H9 (cell line): ENCODE measurements around the gene RAI1. TPM values are rescaled to one million over a fixed set of nuclear protein-coding genes. Genes with fewer than 3 reads are reported as not detected.

Experiments
- DNase-seq: peaks from one replicate; pipeline ENCODE4 v3.0.0-alpha.2; 2017
- H2AFZ ChIP-seq: one replicate; pipeline ENCODE4 v1.6.1; 2013; ENCODE audit warnings: mild to moderate bottlenecking, low read length, control low read depth, moderate library complexity
- H2AK5ac ChIP-seq: 2 replicates; pipeline ENCODE4 v1.6.1; 2013; ENCODE audit warnings: low read length, control low read depth, mixed read lengths; ENCODE audit not compliant: insufficient read length
- H2BK120ac ChIP-seq: one replicate; pipeline ENCODE4 v1.6.1; 2013; ENCODE audit warnings: low read depth, mild to moderate bottlenecking, low read length, control low read depth, inconsistent platforms; ENCODE audit not compliant: poor library complexity, severe bottlenecking
- H2BK12ac ChIP-seq: 2 replicates; pipeline ENCODE4 v1.6.1; 2013; ENCODE audit warnings: low read length, control low read depth, mixed read lengths, low read depth; ENCODE audit not compliant: insufficient read length
- H2BK15ac ChIP-seq: 2 replicates; pipeline ENCODE4 v1.6.1; 2013; ENCODE audit warnings: low read depth, low read length, control low read depth
- H2BK20ac ChIP-seq: one replicate; pipeline ENCODE4 v1.6.1; 2013; ENCODE audit warnings: low read depth, mild to moderate bottlenecking, low read length, control low read depth, inconsistent platforms; ENCODE audit not compliant: poor library complexity, severe bottlenecking
- H2BK5ac ChIP-seq: 2 replicates; pipeline ENCODE4 v1.6.1; 2013; ENCODE audit warnings: low read length, control low read depth, mixed read lengths; ENCODE audit not compliant: insufficient read length
- H3K14ac ChIP-seq: 2 replicates; pipeline ENCODE4 v1.6.1; 2013; ENCODE audit warnings: low read length, control low read depth; ENCODE audit not compliant: insufficient read depth
- H3K18ac ChIP-seq: 2 replicates; pipeline ENCODE4 v1.6.1; 2013; ENCODE audit warnings: low read depth, mild to moderate bottlenecking, mixed read lengths, low read length, control low read depth; ENCODE audit not compliant: insufficient read length
- H3K23ac ChIP-seq: 2 replicates; pipeline ENCODE4 v1.6.1; 2013; ENCODE audit warnings: low read length, control low read depth, mixed read lengths, low read depth; ENCODE audit not compliant: insufficient read length
- H3K23me2 ChIP-seq: 2 replicates; pipeline ENCODE4 v1.6.1; 2013; ENCODE audit warnings: low read depth, mild to moderate bottlenecking, mixed read lengths, low read length, control low read depth; ENCODE audit not compliant: insufficient read length, poor library complexity, severe bottlenecking
- H3K27ac ChIP-seq: 2 replicates; pipeline ENCODE4 v1.5.1; 2013; ENCODE audit warnings: low read length, control low read depth, mixed read lengths, low read depth; ENCODE audit not compliant: insufficient read length
- H3K27me3 ChIP-seq: 2 replicates; pipeline ENCODE4 v1.6.1; 2013; ENCODE audit warnings: low read length, control low read depth, inconsistent platforms; ENCODE audit not compliant: insufficient read depth
- H3K4ac ChIP-seq: 2 replicates; pipeline ENCODE4 v1.6.1; 2013; ENCODE audit warnings: low read depth, mild to moderate bottlenecking, control low read depth, inconsistent platforms, low read length, moderate library complexity
- H3K4me1 ChIP-seq: 2 replicates; pipeline ENCODE4 v1.6.1; 2013; ENCODE audit warnings: low read length, control low read depth, inconsistent platforms; ENCODE audit not compliant: insufficient read depth
- H3K4me2 ChIP-seq: 2 replicates; pipeline ENCODE4 v1.6.1; 2013; ENCODE audit warnings: low read length, control low read depth, mixed read lengths; ENCODE audit not compliant: insufficient read length, insufficient read depth
- H3K56ac ChIP-seq: 2 replicates; pipeline ENCODE4 v1.6.1; 2013; ENCODE audit warnings: low read depth, mild to moderate bottlenecking, mixed read lengths, low read length, control low read depth; ENCODE audit not compliant: insufficient read length
- H3K79me1 ChIP-seq: 2 replicates; pipeline ENCODE4 v1.6.1; 2013; ENCODE audit warnings: low read depth, mild to moderate bottlenecking, moderate library complexity, low read length, control low read depth, inconsistent platforms; ENCODE audit not compliant: insufficient read depth, poor library complexity, severe bottlenecking
- H3K79me2 ChIP-seq: 2 replicates; pipeline ENCODE4 v1.6.1; 2013; ENCODE audit warnings: low read length, control low read depth, inconsistent platforms; ENCODE audit not compliant: insufficient read depth
- H3K9ac ChIP-seq: 2 replicates; pipeline ENCODE4 v1.6.1; 2013; ENCODE audit warnings: low read length, control low read depth, mixed read lengths; ENCODE audit not compliant: insufficient read length; ENCODE audit errors: extremely low read depth
- H3K9me3 ChIP-seq: one replicate; pipeline ENCODE4 v1.6.1; 2013; ENCODE audit warnings: low read depth, low read length, inconsistent platforms; ENCODE audit not compliant: control insufficient read depth
- H3T11ph ChIP-seq: one replicate; pipeline ENCODE4 v1.6.1; 2013; ENCODE audit warnings: mild to moderate bottlenecking, low read length, control low read depth, inconsistent platforms
- H4K20me1 ChIP-seq: one replicate; pipeline ENCODE4 v1.6.1; 2013; ENCODE audit not compliant: control insufficient read depth, insufficient read length, insufficient read depth
- H4K5ac ChIP-seq: 2 replicates; pipeline ENCODE4 v1.6.1; 2013; ENCODE audit warnings: low read depth, mild to moderate bottlenecking, mixed read lengths, low read length, control low read depth; ENCODE audit not compliant: insufficient read length
- H4K8ac ChIP-seq: replicated peaks from 2 replicates; pipeline ENCODE4 v1.6.1; 2013; ENCODE audit warnings: low read length, control low read depth, mixed read lengths, low read depth; ENCODE audit not compliant: insufficient read length
- H4K91ac ChIP-seq: 2 replicates; pipeline ENCODE4 v1.6.1; 2013; ENCODE audit warnings: low read depth, mild to moderate bottlenecking, moderate library complexity, mixed read lengths, low read length, control low read depth; ENCODE audit not compliant: insufficient read length
- H3K27ac Mint-ChIP-seq, 3 experiments: 2 replicates in 2 of 3; 3 replicates in 1 of 3; pipeline ENCODE4 v1.8.0; 2020 to 2021; ENCODE audit warnings: mixed read lengths in 3 of 3, mild to moderate bottlenecking in 1 of 3, moderate library complexity in 1 of 3
- H3K27me3 Mint-ChIP-seq: 2 replicates; pipeline ENCODE4 v1.8.0; 2021; ENCODE audit warnings: low read depth, mild to moderate bottlenecking, moderate library complexity, mixed read lengths
- H3K36me3 Mint-ChIP-seq, 3 experiments: 2 replicates in 2 of 3; 3 replicates in 1 of 3; pipeline ENCODE4 v1.8.0; 2020 to 2021; ENCODE audit warnings: low read depth in 3 of 3, mixed read lengths in 3 of 3; ENCODE audit not compliant: insufficient read depth in 1 of 3
- H3K4me1 Mint-ChIP-seq, 2 experiments: 2 replicates each; pipeline ENCODE4 v1.8.0; 2020; ENCODE audit warnings: mixed read lengths in 2 of 2
- H3K4me3 Mint-ChIP-seq, 2 experiments: 2 replicates in 1 of 2; 3 replicates in 1 of 2; pipeline ENCODE4 v1.8.0; 2020 to 2021; ENCODE audit warnings: mild to moderate bottlenecking in 2 of 2, mixed read lengths in 2 of 2, moderate library complexity in 1 of 2
- H3K9me3 Mint-ChIP-seq, 2 experiments: 2 replicates in 1 of 2; 3 replicates in 1 of 2; pipeline ENCODE4 v1.8.0; 2020; ENCODE audit warnings: mild to moderate bottlenecking in 2 of 2, mixed read lengths in 2 of 2, moderate library complexity in 1 of 2
- whole genome bisulfite sequencing: extraction: QIAGEN DNeasy Blood & Tissue Kit; methylation state at CpG from one replicate; pipeline ENCODE4 v1.1.7; 2013; ENCODE audit warnings: missing lambda C conversion rate, low lambda C conversion rate, mixed read lengths; ENCODE audit not compliant: insufficient read length; ENCODE audit errors: extremely low coverage; 5-methylcytosine and 5-hydroxymethylcytosine counted together
- total RNA-seq: library from RNA; stranded (reverse); gene quantifications from 2 replicates; pipeline ENCODE4 v1.2.1, GENCODE V29; 2021
- TF ChIP-seq, protein P1 (sequence below): fragments of 200-600 bp; sonication (generic); conservative IDR thresholded peaks from 3 replicates; pipeline ENCODE4 v1.8.0; 2021; ENCODE audit warnings: antibody characterized with exemption, mild to moderate bottlenecking

RAI1 gene
- total RNA-seq, 1 experiment from 2014 or later: 1.5 TPM

DNA sequence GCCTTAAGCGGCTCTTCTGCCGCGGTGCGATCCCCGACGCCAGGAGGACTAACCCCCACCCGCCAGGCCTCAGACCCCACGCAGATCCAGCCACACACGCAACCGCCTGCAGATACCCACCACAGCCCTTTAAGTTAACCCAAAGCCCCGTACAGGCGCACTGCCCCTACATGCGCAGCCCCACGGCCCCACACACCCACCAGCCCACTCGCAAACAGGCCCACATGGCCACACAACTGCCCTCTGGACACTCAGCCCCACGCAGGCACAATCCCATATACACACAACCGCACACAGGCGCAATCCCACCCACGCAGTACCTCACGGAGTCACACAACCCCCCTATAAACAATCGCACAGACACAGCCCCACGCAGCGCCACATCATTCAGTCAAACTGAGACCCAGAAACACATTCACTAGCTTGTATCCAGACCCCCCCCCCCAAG lies 41.7 kb downstream of the RAI1 start:
- H3K4me1 ChIP-seq: no peaks in the 10 kb centered on the region; the same call in 1 of the 2 replicates
- no peak overlapping the region for H3K23ac ChIP-seq
- no peak overlapping the region for H4K91ac ChIP-seq
- H3K79me2 ChIP-seq: no peaks in the 10 kb centered on the region
- H3K9me3 Mint-ChIP-seq: no peaks in the 10 kb centered on the region; a peak in 1 of 5 replicates
- TF ChIP-seq, protein P1, sequence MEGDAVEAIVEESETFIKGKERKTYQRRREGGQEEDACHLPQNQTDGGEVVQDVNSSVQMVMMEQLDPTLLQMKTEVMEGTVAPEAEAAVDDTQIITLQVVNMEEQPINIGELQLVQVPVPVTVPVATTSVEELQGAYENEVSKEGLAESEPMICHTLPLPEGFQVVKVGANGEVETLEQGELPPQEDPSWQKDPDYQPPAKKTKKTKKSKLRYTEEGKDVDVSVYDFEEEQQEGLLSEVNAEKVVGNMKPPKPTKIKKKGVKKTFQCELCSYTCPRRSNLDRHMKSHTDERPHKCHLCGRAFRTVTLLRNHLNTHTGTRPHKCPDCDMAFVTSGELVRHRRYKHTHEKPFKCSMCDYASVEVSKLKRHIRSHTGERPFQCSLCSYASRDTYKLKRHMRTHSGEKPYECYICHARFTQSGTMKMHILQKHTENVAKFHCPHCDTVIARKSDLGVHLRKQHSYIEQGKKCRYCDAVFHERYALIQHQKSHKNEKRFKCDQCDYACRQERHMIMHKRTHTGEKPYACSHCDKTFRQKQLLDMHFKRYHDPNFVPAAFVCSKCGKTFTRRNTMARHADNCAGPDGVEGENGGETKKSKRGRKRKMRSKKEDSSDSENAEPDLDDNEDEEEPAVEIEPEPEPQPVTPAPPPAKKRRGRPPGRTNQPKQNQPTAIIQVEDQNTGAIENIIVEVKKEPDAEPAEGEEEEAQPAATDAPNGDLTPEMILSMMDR: no peak
- no peak overlapping the region for H3K56ac ChIP-seq
- no peak overlapping the region for H2BK5ac ChIP-seq
- no peak overlapping the region for H3K9ac ChIP-seq
- no peak overlapping the region for H3K27ac ChIP-seq
- H2BK120ac ChIP-seq: no peak overlapping the region
- no peak for DNase-seq
- no peak overlapping the region for H2AFZ ChIP-seq
- no peak overlapping the region for H2BK15ac ChIP-seq
- H3K27ac Mint-ChIP-seq: no peak overlapping the region
- WGBS: no CpG with 5 or more reads among the region's 23 CpGs
- no peak overlapping the region for H4K8ac ChIP-seq
- H2BK20ac ChIP-seq: no peak overlapping the region
- no peak overlapping the region for H2AK5ac ChIP-seq
- H3T11ph ChIP-seq: no peak overlapping the region
- H3K14ac ChIP-seq: no peak overlapping the region
- peaks cover 90% of the 10 kb centered on the region for H3K27me3 ChIP-seq
- no peaks in the 10 kb centered on the region for H3K9me3 ChIP-seq
- H3K4me1 Mint-ChIP-seq: peaks cover 28 to 42% of the 10 kb centered on the region in 2 experiments
- H3K4me2 ChIP-seq: peak overlapping the region; percentile 39
- H2BK12ac ChIP-seq: no peak overlapping the region
- H3K23me2 ChIP-seq: peaks cover 9% of the 10 kb centered on the region
- H3K18ac ChIP-seq: no peak overlapping the region
- H4K20me1 ChIP-seq: no peaks in the 10 kb centered on the region
- no peaks in the 10 kb centered on the region for H3K79me1 ChIP-seq
- H3K4ac ChIP-seq: no peak overlapping the region
- peaks cover 0 to 2% (median 0%) of the 10 kb centered on the region in 3 experiments; a peak in 2 of 7 replicates for H3K36me3 Mint-ChIP-seq
- H3K4me3 Mint-ChIP-seq: peak overlapping the region; percentile 29 to 89
- H4K5ac ChIP-seq: no peak overlapping the region
- peaks cover 100% of the 10 kb centered on the region for H3K27me3 Mint-ChIP-seq
